Aorta (tissue), 5 donors: ENCODE data around the gene ITGB6. TPM values are rescaled to one million over a fixed set of nuclear protein-coding genes. Genes with fewer than 3 reads are reported as not detected.

Source experiments
- ATAC-seq: fragments of 200-7000 bp; cut with Tn5 transposase; one replicate; pipeline ENCODE4 v1.9.1; 2022; ENCODE audit warnings: moderate library complexity; ENCODE audit not compliant: low FRiP score
- DNase-seq, 2 donors: peaks; one replicate each; pipeline ENCODE4 v3.0.0-alpha.2; 2020
- H3K27ac ChIP-seq, 2 donors: one replicate each; pipeline ENCODE4 v1.5.1; 2013; ENCODE audit warnings: low read length in 2 of 2, mild to moderate bottlenecking in 2 of 2, moderate library complexity in 2 of 2, control low read depth in 1 of 2, inconsistent platforms in 1 of 2, low read depth in 1 of 2
- H3K27me3 ChIP-seq, 2 donors: one replicate each; pipeline ENCODE4 v1.6.1; 2013; ENCODE audit warnings: control low read depth in 1 of 2, low read length in 1 of 2, mild to moderate bottlenecking in 1 of 2, moderate library complexity in 1 of 2; ENCODE audit not compliant: insufficient read depth in 2 of 2, control insufficient read depth in 1 of 2
- H3K36me3 ChIP-seq, 2 donors: one replicate each; pipeline ENCODE4 v1.6.1; 2013; ENCODE audit warnings: control low read depth in 1 of 2, low read length in 1 of 2, mild to moderate bottlenecking in 1 of 2; ENCODE audit not compliant: insufficient read depth in 2 of 2, control insufficient read depth in 1 of 2
- H3K4me1 ChIP-seq, 2 donors: one replicate each; pipeline ENCODE4 v1.6.1; 2013; ENCODE audit warnings: low read length in 2 of 2, control low read depth in 1 of 2, mild to moderate bottlenecking in 1 of 2, moderate library complexity in 1 of 2; ENCODE audit not compliant: insufficient read depth in 2 of 2, control insufficient read depth in 1 of 2
- H3K4me3 ChIP-seq, 2 donors: one replicate each; pipeline ENCODE4 v1.5.1; 2013; ENCODE audit warnings: low read length in 2 of 2, control low read depth in 1 of 2, mild to moderate bottlenecking in 1 of 2
- H3K9me3 ChIP-seq: one replicate; pipeline ENCODE4 v1.6.1; 2013; ENCODE audit warnings: mild to moderate bottlenecking, low read length; ENCODE audit not compliant: control insufficient read depth
- WGBS, 2 donors: extraction: QIAGEN DNeasy Blood & Tissue Kit; methylation state at CpG; one replicate each; pipeline ENCODE4 v1.1.7; 2013; 5-methylcytosine and 5-hydroxymethylcytosine counted together
- intact Hi-C, 2 donors: fragments of 100-400 bp; cut with DNase I; formaldehyde crosslinking; loops; one replicate each; pipeline versions ENCODE4 v1.14.2 to v1.15.0; 2022
- polyA plus RNA-seq, 2 donors: library from polyadenylated mRNA; stranded (reverse); fragments of 200-250 nt; gene quantifications; one replicate each; pipeline ENCODE4 v1.2.3, GENCODE V29; 2013
- total RNA-seq, 2 donors: library from RNA; stranded (reverse); fragmentation: NEBNext Ultra II Directional; extraction: Animal tissue kit (Norgen Biotek cat#: 25700); gene quantifications; one replicate each; pipeline ENCODE4 v1.2.1, GENCODE V29; 2021
- donor health status: healthy with polysubstance abuse.
- donor health status: Bipolar disorder and iron deficiency.
- donor health status: DM: no; HTN: no; CAD: no.
- donor health status: DM: no; HTN: no; CAD: no.
- donor health status: DM: yes; HTN: yes; CAD: no.

Gene ITGB6
- total and polyA plus RNA-seq, 4 donors: 0.18 to 0.88 TPM; not detected in 2

DNA sequence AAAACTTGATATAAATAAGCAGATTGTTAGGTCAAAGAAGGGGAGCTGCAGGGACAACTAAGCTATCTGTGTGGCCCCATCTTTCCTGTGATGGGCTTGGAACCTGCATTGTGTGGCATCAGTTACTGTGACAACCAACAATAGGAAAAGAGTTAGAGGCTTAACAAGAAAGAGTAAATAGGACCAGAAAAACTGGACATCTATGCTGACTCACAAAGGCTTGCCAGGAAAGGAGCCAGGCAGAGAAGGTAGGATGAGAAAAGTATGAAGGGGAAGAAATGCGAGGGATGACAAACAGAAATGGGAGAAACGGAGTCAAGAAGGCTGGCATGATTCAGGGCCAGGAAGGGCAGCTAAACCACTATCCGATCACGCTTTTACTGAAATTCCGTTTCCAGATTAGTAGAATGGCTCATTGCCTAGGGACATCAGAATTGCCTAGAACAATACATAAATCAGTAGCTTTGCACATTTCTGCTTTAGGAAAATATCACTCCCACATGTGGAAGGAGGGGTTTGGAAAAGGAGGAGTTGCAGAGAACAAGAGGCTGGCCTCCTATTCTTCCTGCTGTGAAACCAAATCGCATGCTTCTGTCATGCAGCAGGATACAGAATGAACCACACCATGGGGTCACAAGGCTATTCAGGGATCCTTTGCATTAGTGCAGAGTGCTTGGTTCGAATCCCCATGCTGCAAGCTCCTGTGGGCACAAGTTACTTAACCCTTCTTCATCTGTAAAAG is 144.9 kb downstream of the ITGB6 start:
- Histone ChIP-seq H3K27ac (peak overlapping the region in 1 of 2 donors; percentile 13), H3K4me3 (no peak overlapping the region), H3K27me3 (no peaks in the 10 kb centered on the region), H3K4me1 (peaks cover 3 to 4% of the 10 kb centered on the region in 2 donors), H3K9me3 (no peaks in the 10 kb centered on the region), H3K36me3 (no peaks in the 10 kb centered on the region)
- DNase-seq (no peak), ATAC-seq (peak; percentile 68)
- WGBS, 2 donors: 30 to 42% methylated on average over 7 of the region's 7 CpGs
- intact Hi-C loops: no loop called here

DNA sequence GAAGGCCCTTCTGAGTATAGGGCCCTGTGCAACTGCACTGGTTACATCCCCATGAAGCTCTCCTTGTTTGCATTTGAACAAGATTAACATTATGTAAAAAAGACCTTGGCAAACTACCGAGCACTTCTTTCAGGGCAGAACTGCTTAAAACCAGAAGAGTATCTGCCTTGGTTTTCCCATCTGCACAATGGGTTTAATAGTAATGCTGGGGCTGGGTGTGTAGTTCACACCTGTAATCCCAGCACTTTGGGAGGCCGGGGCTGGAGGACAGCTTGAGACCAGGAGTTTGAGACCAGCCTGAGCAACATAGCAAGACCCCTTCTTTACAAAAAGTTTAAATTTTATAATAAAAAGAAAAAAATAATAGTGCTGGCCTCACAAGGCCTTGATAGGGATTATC is 146.1 kb downstream of the ITGB6 start:
- DNase-seq (no peak), ATAC-seq (no peak)
- H3K9me3 ChIP-seq: no peaks in the 10 kb centered on the region
- intact Hi-C loops: no loop called here
- H3K36me3 ChIP-seq: no peaks in the 10 kb centered on the region
- 98 to 99% methylated on average over 2 of the region's 2 CpGs for WGBS, 2 donors
- peaks cover 3 to 4% of the 10 kb centered on the region in 2 donors for H3K4me1 ChIP-seq
- no peak overlapping the region for H3K4me3 ChIP-seq
- H3K27ac ChIP-seq: no peak overlapping the region
- no peaks in the 10 kb centered on the region for H3K27me3 ChIP-seq

DNA sequence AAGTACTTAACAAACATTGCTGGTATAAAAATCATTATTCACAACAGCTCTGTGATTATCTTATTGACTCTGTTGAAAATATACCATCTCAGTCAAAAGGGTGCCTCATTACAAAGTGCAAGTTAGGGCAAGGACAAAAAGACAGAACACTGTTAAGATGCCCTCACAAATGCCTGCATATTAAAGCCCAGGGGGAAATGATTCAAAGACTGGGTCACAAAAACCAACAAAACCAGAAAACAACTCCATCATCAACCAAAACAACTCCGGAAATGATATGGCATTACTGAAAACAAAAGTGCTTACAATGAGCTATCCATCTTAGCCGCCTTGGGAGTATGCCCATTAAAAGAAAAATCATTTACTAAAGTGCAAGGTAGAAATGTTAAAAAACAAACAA is 147.5 kb downstream of the ITGB6 start:
- no peaks in the 10 kb centered on the region for H3K36me3 ChIP-seq
- no peak overlapping the region for H3K4me3 ChIP-seq
- H3K27me3 ChIP-seq: no peaks in the 10 kb centered on the region
- DNase-seq (no peak), ATAC-seq (no peak)
- peaks cover 3 to 4% of the 10 kb centered on the region in 2 donors for H3K4me1 ChIP-seq
- intact Hi-C loops: no loop called here
- H3K9me3 ChIP-seq: no peaks in the 10 kb centered on the region
- H3K27ac ChIP-seq: no peak overlapping the region
- 92 to 94% methylated on average over 2 of the region's 2 CpGs for WGBS, 2 donors

DNA sequence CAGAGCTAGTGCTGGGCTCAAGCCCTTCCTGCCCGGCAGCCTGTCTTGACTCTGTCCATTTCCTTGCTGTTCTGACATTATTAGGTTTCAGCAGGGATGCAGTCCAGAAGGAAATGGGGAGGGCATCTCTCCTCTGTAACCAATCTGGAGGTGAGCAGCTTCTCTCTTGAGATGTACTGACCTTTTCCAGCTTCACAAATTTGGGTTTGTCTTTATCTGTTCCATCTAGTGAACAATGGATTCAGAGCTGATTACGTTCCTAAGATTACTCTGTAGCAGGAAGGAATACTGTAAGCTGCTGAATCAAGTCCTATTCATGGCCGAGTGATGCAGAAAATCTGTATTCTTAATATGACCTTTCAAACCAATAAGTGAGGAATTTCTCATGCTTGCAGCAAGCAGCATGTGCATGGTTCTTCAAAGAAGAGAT is 148.7 kb downstream of the ITGB6 start:
- DNase-seq: no peak
- Histone ChIP-seq H3K27ac (no peak overlapping the region), H3K9me3 (no peaks in the 10 kb centered on the region), H3K4me3 (no peak overlapping the region), H3K4me1 (peaks cover 3 to 4% of the 10 kb centered on the region in 2 donors), H3K27me3 (no peaks in the 10 kb centered on the region), H3K36me3 (no peaks in the 10 kb centered on the region)
- WGBS, 2 donors: 23 to 47% methylated on average over 3 of the region's 3 CpGs
- intact Hi-C loops: no loop called here
- peak; percentile 37 for ATAC-seq

GRCh38 chr2:160050147-160050546 is 149.9 kb downstream of the ITGB6 start:
- DNase-seq (no peak), ATAC-seq (no peak)
- Histone ChIP-seq H3K4me3 (no peak overlapping the region), H3K36me3 (no peaks in the 10 kb centered on the region), H3K27ac (no peak overlapping the region), H3K27me3 (no peaks in the 10 kb centered on the region), H3K4me1 (peaks cover 0 to 4% of the 10 kb centered on the region in 2 donors), H3K9me3 (no peaks in the 10 kb centered on the region)
- intact Hi-C loops: no loop called here
- 96 to 98% methylated on average over 3 of the region's 3 CpGs for WGBS, 2 donors

Other genes starting within 250 kb of the ITGB6 start
- gene PLA2R1, start 137.7 kb downstream of the ITGB6 start, total RNA-seq: 10 to 100 TPM; 28.8 to 34.9 TPM
- 10 to 100 TPM in 1 of 2 donors, 1 to 10 TPM in 1; 7.9 to 31.3 TPM for gene PLA2R1, start 137.7 kb downstream of the ITGB6 start, polyA plus RNA-seq